ENCODE data around the gene BCL2L11.

GRCh38 chr2:111102216-111102615 is 18.5 kb upstream of the BCL2L11 start:
- no peak for TF ChIP-seq POLR2A (IDR thresholded peaks at IDR 0.05)
- TF ChIP-seq CTCF (IDR thresholded peaks at IDR 0.05) = no peak

Data from ovary (tissue), 3 donors.